NOMO-1 (cell line): ENCODE measurements around the gene ARG2.

ENCODE experiments used
- DNase-seq, 2 experiments: peaks; one replicate each; lab custom pipeline; 2025; ENCODE audit not compliant: unreplicated experiment in 2 of 2; lab: John Stamatoyannopoulos, UW

The ARG2 gene

GRCh38 chr14:67674480-67675218 is 54.9 kb downstream of the ARG2 start, which contains the start of gene VTI1B:
VTI1B (minus strand) TSS chr14:67674632; CDS start chr14:67674489, 143 bp downstream.
- DNase-seq = peak; percentile 70 to 79

GRCh38 chr14:67675219-67675582 is 55.5 kb downstream of the ARG2 start:
- no peak for DNase-seq

- no peak for DNase-seq
Observed at GRCh38 chr14:67679006-67679405, 59.3 kb downstream of the ARG2 start.

GRCh38 chr14:67680121-67680602 is 60.4 kb downstream of the ARG2 start:
- DNase-seq = no peak

GRCh38 chr14:67680941-67681340 is 61.2 kb downstream of the ARG2 start:
- DNase-seq = peak; percentile 47 to 66

- no peak for DNase-seq
Observed at GRCh38 chr14:67683842-67684241, 64.1 kb downstream of the ARG2 start.

- no peak for DNase-seq
Observed at GRCh38 chr14:67690011-67690410, 70.3 kb downstream of the ARG2 start.

- DNase-seq = peak; percentile 64 to 75
Observed at GRCh38 chr14:67694791-67695393, 75.2 kb downstream of the ARG2 start.

- peak; percentile 85 to 93 for DNase-seq
Observed at GRCh38 chr14:67695394-67695949, 75.8 kb downstream of the ARG2 start, which contains the start of gene RDH11. RDH11 (minus strand) TSS chr14:67695764; CDS start chr14:67695703, 61 bp downstream.

GRCh38 chr14:67697006-67697405 is 77.3 kb downstream of the ARG2 start:
- no peak for DNase-seq

GRCh38 chr14:67698179-67698578 is 78.5 kb downstream of the ARG2 start:
- DNase-seq = no peak
